Activated effector memory CD4-positive, alpha-beta T cell treated with anti-CD3 and anti-CD28 coated beads, Interleukin-2, amount 50 U/mL, for 16 hours (primary cell): ENCODE results near the gene ARID1B.

Experiments used
- DNase-seq: peaks from one replicate; pipeline ENCODE4 v3.0.0-alpha.2; 2020

ARID1B gene

GRCh38 chr6:157221049-157221816, 444.1 kb downstream of the ARID1B start:
- peak; percentile 94 for DNase-seq

GRCh38 chr6:157221817-157222175, 444.6 kb downstream of the ARID1B start:
- DNase-seq = no peak

GRCh38 chr6:157222201-157222981, 445.2 kb downstream of the ARID1B start:
- DNase-seq = no peak

GRCh38 chr6:157223021-157223430, 445.8 kb downstream of the ARID1B start:
- DNase-seq = no peak

- DNase-seq = no peak
Measured at GRCh38 chr6:157223511-157223910, 446.3 kb downstream of the ARID1B start.

- no peak for DNase-seq
Measured at GRCh38 chr6:157224178-157224950, 447.2 kb downstream of the ARID1B start.

- DNase-seq = no peak
Measured at GRCh38 chr6:157224951-157225574, 447.9 kb downstream of the ARID1B start.

GRCh38 chr6:157225575-157225995, 448.4 kb downstream of the ARID1B start:
- DNase-seq = no peak

GRCh38 chr6:157226026-157226625, 448.9 kb downstream of the ARID1B start:
- DNase-seq = no peak

GRCh38 chr6:157226761-157227160, 449.6 kb downstream of the ARID1B start:
- DNase-seq = no peak

- DNase-seq = no peak
Measured at GRCh38 chr6:157227202-157228166, 450.3 kb downstream of the ARID1B start.

GRCh38 chr6:157228426-157229131, 451.4 kb downstream of the ARID1B start:
- DNase-seq = no peak

- no peak for DNase-seq
Measured at GRCh38 chr6:157229132-157229618, 452.0 kb downstream of the ARID1B start.

- no peak for DNase-seq
Measured at GRCh38 chr6:157229713-157230112, 452.5 kb downstream of the ARID1B start.

- no peak for DNase-seq
Measured at GRCh38 chr6:157230910-157231309, 453.7 kb downstream of the ARID1B start.

- DNase-seq = no peak
Measured at GRCh38 chr6:157232161-157232895, 455.1 kb downstream of the ARID1B start.

GRCh38 chr6:157233156-157233555, 456.0 kb downstream of the ARID1B start:
- no peak for DNase-seq

GRCh38 chr6:157233686-157234085, 456.5 kb downstream of the ARID1B start:
- DNase-seq = no peak

GRCh38 chr6:157235600-157236039, 458.4 kb downstream of the ARID1B start:
- peak; percentile 80 for DNase-seq
